Thyroid gland (tissue), 4 donors: ENCODE results near the gene SHMT2. TPM values are rescaled to one million over a fixed set of nuclear protein-coding genes. Genes with fewer than 3 reads are reported as not detected.
A peak's percentile ranks its signal among the peaks of the same experiment; 100 is the strongest.

Experiments
- DNase-seq, 2 donors: peaks; one replicate each; pipeline ENCODE4 v3.0.0-alpha.2; 2019
- H3K27ac ChIP-seq, 3 donors: fragments of 200-600 bp; sonication (generic); 1 replicate in 2 of 3; 2 replicates in 1 of 3; pipeline ENCODE4 v1.5.1; 2016 to 2019; ENCODE audit warnings: mild to moderate bottlenecking in 1 of 3, moderate library complexity in 1 of 3
- H3K27me3 ChIP-seq: fragments of 200-600 bp; sonication (generic); one replicate; pipeline ENCODE4 v1.5.1; 2019
- H3K36me3 ChIP-seq, 2 donors: fragments of 200-600 bp; sonication (generic); one replicate each; pipeline ENCODE4 v1.5.1; 2016 to 2019
- H3K4me1 ChIP-seq, 2 donors: fragments of 200-600 bp; sonication (generic); one replicate each; pipeline ENCODE4 v1.5.1; 2017 to 2019
- H3K4me3 ChIP-seq, 3 donors: fragments of 200-600 bp; sonication (generic); replicated peaks in 1 of 3; 1 replicate in 2 of 3; 2 replicates in 1 of 3; pipeline ENCODE4 v1.5.1; 2016; ENCODE audit warnings: mild to moderate bottlenecking in 1 of 3
- H3K9me3 ChIP-seq: fragments of 200-600 bp; sonication (generic); one replicate; pipeline ENCODE4 v1.5.1; 2017
- POLR2A ChIP-seq, 2 donors: fragments of 450-650 bp; IDR thresholded peaks; one replicate each; pipeline ENCODE4 v1.6.1; 2017; ENCODE audit warnings: antibody characterized with exemption in 2 of 2, mild to moderate bottlenecking in 2 of 2, moderate library complexity in 1 of 2
- WGBS, 2 donors: methylation state at CpG; one replicate each; pipeline ENCODE4 v1.1.5; 2017; 5-methylcytosine and 5-hydroxymethylcytosine counted together
- intact Hi-C: fragments of 100-400 bp; cut with DNase I; formaldehyde crosslinking; loops from one replicate; pipeline ENCODE4 v1.15.1; 2023
- total RNA-seq, 4 donors: library from RNA; depleted of rRNA; stranded (reverse); fragments of >200 nt; gene quantifications; one replicate each; pipeline ENCODE4 v1.2.3, GENCODE V29; 2016
- TF ChIP-seq, protein P1 (sequence below), 6 experiments: fragments of 200-600 bp in 3 of 6; fragments of 450-650 bp in 3 of 6; sonication (generic) in 3 of 6; IDR thresholded peaks; one replicate each; pipeline ENCODE4 v1.5.1; 2016 to 2019; ENCODE audit warnings: antibody characterized with exemption in 6 of 6, mild to moderate bottlenecking in 2 of 6, inconsistent platforms in 1 of 6, moderate library complexity in 1 of 6

SHMT2 gene
- total RNA-seq, 4 donors from 2014 or later: 34.0 to 58.4 (median 49.8) TPM

DNA sequence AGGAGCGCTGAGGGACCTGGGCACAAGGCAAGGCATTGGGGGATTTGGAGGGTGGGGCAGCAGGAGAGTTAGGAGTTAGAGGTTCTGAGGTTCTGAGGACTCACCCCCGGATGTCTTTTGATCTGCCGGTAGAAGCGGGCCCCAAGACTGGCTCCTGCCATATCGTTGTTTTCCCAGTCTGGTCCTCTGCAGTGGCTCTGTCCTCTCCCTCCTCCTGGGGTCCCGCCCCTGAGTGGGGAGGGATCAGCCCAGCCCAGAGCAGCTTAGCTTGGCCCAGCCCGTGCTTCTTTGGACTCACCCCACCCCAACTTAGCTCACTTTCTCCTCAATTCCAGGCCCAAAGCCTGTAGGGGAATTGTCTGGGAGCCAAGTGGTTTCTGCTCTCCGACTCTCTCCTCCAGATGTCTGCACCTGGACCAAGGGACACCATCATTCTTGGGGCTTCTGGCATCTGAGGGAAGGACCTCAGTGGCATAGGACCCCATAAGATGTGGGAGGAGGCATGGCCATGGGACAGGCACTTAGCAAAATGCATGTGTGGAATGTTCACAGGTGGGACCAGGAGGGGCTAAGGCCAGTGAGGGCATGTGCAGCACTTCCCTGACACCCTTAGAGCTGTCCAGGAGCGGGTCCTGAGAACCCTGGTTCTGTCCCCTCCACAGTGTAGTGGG, 7.5 kb downstream of the SHMT2 start:
- no peak for DNase-seq
- TF ChIP-seq, protein P1, sequence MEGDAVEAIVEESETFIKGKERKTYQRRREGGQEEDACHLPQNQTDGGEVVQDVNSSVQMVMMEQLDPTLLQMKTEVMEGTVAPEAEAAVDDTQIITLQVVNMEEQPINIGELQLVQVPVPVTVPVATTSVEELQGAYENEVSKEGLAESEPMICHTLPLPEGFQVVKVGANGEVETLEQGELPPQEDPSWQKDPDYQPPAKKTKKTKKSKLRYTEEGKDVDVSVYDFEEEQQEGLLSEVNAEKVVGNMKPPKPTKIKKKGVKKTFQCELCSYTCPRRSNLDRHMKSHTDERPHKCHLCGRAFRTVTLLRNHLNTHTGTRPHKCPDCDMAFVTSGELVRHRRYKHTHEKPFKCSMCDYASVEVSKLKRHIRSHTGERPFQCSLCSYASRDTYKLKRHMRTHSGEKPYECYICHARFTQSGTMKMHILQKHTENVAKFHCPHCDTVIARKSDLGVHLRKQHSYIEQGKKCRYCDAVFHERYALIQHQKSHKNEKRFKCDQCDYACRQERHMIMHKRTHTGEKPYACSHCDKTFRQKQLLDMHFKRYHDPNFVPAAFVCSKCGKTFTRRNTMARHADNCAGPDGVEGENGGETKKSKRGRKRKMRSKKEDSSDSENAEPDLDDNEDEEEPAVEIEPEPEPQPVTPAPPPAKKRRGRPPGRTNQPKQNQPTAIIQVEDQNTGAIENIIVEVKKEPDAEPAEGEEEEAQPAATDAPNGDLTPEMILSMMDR (IDR thresholded peaks at IDR 0.05): no peak
- TF ChIP-seq POLR2A (IDR thresholded peaks at IDR 0.05): no peak
- no peaks in the 10 kb centered on the region for H3K9me3 ChIP-seq
- H3K4me3 ChIP-seq: no peak overlapping the region
- 19 to 28% methylated on average over 8 of the region's 9 CpGs for WGBS, 2 donors
- intact Hi-C loops: no loop called here
- H3K4me1 ChIP-seq: peaks cover 14 to 41% of the 10 kb centered on the region in 2 donors
- H3K27me3 ChIP-seq: peaks cover 22% of the 10 kb centered on the region
- no peak overlapping the region for H3K27ac ChIP-seq
- peaks cover 23 to 25% of the 10 kb centered on the region in 2 donors for H3K36me3 ChIP-seq

DNA sequence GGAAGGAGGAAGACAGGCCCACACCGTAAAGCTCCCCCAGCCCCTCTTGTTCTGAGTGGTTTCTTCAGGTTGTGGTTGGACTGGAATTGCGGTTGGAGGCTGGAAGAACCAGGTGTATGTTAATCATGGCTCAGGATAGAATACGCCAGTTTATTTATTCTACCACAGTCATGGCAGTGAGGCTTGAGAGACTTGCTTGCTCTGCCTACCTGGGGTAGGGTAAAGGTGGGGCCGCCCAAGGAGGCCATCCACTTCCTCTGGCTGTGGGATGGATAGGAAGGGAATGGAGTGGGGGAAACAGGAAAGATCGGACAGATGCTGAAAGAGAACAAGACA, 8.1 kb downstream of the SHMT2 start:
- H3K27me3 ChIP-seq: peaks cover 26% of the 10 kb centered on the region
- WGBS, 2 donors: 32 to 45% methylated on average over 5 of the region's 5 CpGs
- DNase-seq: no peak
- intact Hi-C loops: no loop called here
- TF ChIP-seq, protein P1 (IDR thresholded peaks at IDR 0.05): no peak
- TF ChIP-seq POLR2A (IDR thresholded peaks at IDR 0.05): no peak
- peaks cover 16 to 46% of the 10 kb centered on the region in 2 donors for H3K4me1 ChIP-seq
- H3K4me3 ChIP-seq: no peak overlapping the region
- H3K36me3 ChIP-seq: peaks cover 18 to 20% of the 10 kb centered on the region in 2 donors
- H3K27ac ChIP-seq: no peak overlapping the region
- no peaks in the 10 kb centered on the region for H3K9me3 ChIP-seq

DNA sequence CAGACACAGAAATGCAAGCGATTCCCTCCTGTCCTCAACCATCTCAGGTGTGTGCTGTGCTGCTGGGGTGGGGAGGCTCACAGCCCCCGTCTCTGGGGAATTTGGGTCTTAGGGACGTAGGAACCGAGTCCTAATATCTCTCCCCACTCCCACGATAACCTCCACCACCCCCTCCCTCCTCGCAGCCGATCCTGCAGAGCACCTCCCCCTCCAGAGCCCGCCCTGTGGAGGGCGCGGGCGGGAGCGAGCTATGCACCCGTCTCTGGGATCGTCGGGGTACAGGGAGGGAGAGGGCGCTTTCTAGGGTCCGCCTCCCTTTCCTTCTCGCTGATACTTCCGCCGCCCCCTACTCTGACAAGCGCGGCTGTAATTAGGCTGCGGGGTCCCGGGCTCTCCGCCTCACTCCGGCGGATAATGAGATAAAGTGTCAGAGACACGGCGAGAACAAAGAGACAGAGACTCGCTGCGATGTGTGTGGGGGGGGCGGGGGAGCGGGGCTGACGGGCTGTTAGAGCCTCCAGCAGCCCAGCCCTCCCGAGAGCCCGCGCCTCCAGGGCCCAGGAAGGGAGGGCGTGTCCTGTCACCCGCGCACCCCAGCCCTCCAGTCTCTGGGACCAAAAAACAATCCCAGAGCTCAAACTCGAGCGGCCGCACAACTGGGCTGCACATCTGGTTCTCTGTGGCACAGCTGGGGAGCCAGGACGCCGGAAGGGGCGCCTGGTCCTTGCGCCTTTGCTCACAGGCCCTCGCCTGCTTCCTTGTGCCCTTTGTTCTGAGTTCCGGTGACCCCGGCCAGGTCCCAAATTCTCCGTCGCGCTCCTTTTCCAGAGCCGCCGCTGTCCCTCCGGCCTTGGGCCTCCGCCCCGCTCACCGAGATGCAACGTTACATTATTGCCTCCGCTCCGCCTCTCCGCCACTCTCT, 8.7 kb downstream of the SHMT2 start:
- Histone ChIP-seq H3K4me1 (peaks cover 23 to 52% of the 10 kb centered on the region in 2 donors), H3K27me3 (peaks cover 30% of the 10 kb centered on the region)
- no peak for TF ChIP-seq POLR2A (IDR thresholded peaks at IDR 0.05)
- TF ChIP-seq, protein P1 (IDR thresholded peaks at IDR 0.05): no peak

DNA sequence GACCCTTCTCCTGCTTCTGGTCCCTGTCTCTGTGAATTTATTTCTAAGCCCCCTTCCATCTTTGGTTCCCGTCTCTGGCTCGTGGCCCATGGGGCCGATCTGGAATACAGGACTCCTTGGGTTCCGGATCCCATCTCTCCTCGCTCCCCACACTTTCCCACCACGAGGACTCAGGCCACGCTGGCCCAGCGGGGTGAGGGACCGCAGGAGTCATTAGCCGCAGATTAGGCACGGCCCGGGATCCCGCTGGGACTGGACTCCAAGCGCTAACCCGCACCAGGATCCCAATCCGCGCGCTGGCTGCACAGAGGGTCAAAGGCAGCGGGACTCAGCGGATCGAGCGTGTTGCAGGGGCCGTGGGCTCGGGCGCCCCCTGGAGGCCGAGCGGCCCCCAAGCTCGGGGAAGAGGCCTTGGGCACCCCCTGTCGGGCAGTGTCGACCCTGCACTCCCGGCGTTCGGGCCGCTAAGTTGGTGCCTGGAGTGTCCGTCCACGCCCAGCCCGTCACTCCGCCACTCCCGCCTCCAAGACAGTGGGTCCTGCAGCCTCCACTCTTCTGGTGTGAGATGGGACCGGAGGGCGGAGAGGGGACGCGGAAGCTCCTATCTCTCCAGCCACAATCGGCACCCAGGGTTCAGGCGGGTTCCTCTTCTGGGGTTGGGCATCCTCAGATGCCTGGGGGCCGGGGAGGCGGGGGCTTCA, 9.5 kb downstream of the SHMT2 start:
- no peaks in the 10 kb centered on the region for H3K9me3 ChIP-seq
- peak overlapping the region in 1 of 3 donors; percentile 25 for H3K4me3 ChIP-seq
- H3K27ac ChIP-seq: no peak overlapping the region
- peaks cover 3 to 6% of the 10 kb centered on the region in 2 donors for H3K36me3 ChIP-seq
- WGBS, 2 donors: 4 to 7% methylated on average over 21 to 28 of the region's 47 CpGs
- H3K4me1 ChIP-seq: peaks cover 30 to 60% of the 10 kb centered on the region in 2 donors
- intact Hi-C loops: no loop called here
- peaks cover 32% of the 10 kb centered on the region for H3K27me3 ChIP-seq
- no peak for TF ChIP-seq POLR2A (IDR thresholded peaks at IDR 0.05)
- TF ChIP-seq, protein P1 (IDR thresholded peaks at IDR 0.05): peak; percentile 97 to 100 (median 100)
- peak; percentile 76 to 79 for DNase-seq

More for the DNA sequence above, 8.7 kb downstream of the SHMT2 start:
- DNase-seq: no peak
- peaks cover 11 to 14% of the 10 kb centered on the region in 2 donors for H3K36me3 ChIP-seq
- H3K27ac ChIP-seq: no peak overlapping the region
- no peaks in the 10 kb centered on the region for H3K9me3 ChIP-seq
- H3K4me3 ChIP-seq: peak overlapping the region in 1 of 3 donors; percentile 25
- WGBS, 2 donors: 5% methylated on average over 41 to 51 of the region's 63 CpGs
- intact Hi-C loops: no loop called here
